ENCODE measurements around the gene ZNF784. TPM values are rescaled to one million over a fixed set of nuclear protein-coding genes. Genes with fewer than 3 reads are reported as not detected.
"Not testable (repeated sequence)": the region's sequence is repeated elsewhere in the genome, so short reads cannot be mapped to it uniquely, and the experiment has no call there.

Gene ZNF784
- total RNA-seq, 1 experiment from 2014 or later, result 6.1 TPM

- DNase-seq (ENCODE audit: low read depth), result no peak
Measured at GRCh38 chr19:55585658-55586339, 38.6 kb downstream of the ZNF784 start.

- no peak for DNase-seq (ENCODE audit: low read depth)
Measured at GRCh38 chr19:55584871-55585270, 39.5 kb downstream of the ZNF784 start.

- not testable (repeated sequence) for DNase-seq (ENCODE audit: low read depth)
Measured at GRCh38 chr19:55583897-55584296, 40.5 kb downstream of the ZNF784 start.

DNA sequence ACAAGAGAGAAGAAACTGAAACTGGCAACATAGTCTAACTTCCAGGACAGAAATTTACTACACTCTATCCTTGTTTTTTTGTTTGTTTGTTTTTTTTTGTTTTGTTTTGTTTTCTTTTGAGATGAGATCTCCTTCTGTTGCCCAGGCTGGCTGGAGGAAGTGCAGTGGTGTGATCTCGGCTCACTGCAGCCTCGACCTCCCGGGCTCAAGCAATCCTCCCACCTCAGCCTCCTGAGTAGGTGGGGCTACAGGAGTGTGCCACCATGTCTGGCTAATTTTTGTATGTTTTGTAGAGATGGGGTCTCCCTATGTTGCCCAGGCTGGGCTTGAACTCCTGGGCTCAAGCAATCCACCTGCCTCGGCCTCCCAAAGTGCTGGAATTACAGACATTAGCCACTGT is 42.1 kb downstream of the ZNF784 start:
- DNase-seq (ENCODE audit: low read depth), result not testable (repeated sequence)

GRCh38 chr19:55581823-55582223 is 42.5 kb downstream of the ZNF784 start:
- no peak for DNase-seq (ENCODE audit: low read depth)

- DNase-seq (ENCODE audit: low read depth), result no peak
Measured at GRCh38 chr19:55581145-55581822, 43.1 kb downstream of the ZNF784 start.

GRCh38 chr19:55580628-55581144 is 43.7 kb downstream of the ZNF784 start, which contains the start of gene ZNF579:
Gene ZNF579 (minus strand): TSS chr19:55580848. CDS start chr19:55579639, 1,209 bp downstream.
- DNase-seq (ENCODE audit: low read depth), result peak; percentile 76

GRCh38 chr19:55579766-55580621 is 44.4 kb downstream of the ZNF784 start:
- DNase-seq (ENCODE audit: low read depth), result no peak

- DNase-seq (ENCODE audit: low read depth), result no peak
Measured at GRCh38 chr19:55578761-55579747, 45.3 kb downstream of the ZNF784 start.

GRCh38 chr19:55578031-55578760 is 46.2 kb downstream of the ZNF784 start:
- DNase-seq (ENCODE audit: low read depth), result no peak

DNA sequence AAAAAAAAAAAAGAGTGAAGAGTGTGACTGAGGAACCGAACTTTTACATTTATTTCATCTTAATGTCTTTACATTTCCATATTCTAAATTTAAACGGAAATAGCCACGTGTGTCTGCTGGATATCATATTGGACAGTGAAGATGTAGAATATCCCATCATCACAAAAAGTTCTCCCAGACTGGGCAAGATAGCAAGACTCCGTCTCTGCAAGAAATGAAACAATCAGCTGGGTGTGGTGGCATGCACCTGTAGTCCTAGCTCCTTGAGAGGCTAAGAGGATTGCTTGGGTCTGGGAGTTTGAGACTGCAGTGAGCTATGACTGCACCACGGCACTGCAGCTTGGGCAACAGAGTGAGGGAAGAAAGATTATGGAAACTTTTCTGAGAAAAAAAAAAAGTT is 47.6 kb downstream of the ZNF784 start:
- no peak for DNase-seq (ENCODE audit: low read depth)

GRCh38 chr19:55573929-55574328 is 50.4 kb downstream of the ZNF784 start:
- DNase-seq (ENCODE audit: low read depth), result not testable (repeated sequence)

Other genes with a start within 250 kb of the ZNF784 start
- not detected in 2 replicates for gene TMEM190, start 247.7 kb downstream of the ZNF784 start, total RNA-seq (2014; rRNA removed; shearing (Covaris generic))
- 1.1 and 1.3 TPM in 2 replicates for gene TMEM238, start 240.3 kb downstream of the ZNF784 start, total RNA-seq (2014; rRNA removed; shearing (Covaris generic))
- 733 and 1,703 TPM in 2 replicates for gene RPL28, start 238.6 kb downstream of the ZNF784 start, total RNA-seq (2014; rRNA removed; shearing (Covaris generic))
- 646 and 1,047 TPM in 2 replicates for gene UBE2S, start 216.8 kb downstream of the ZNF784 start, total RNA-seq (2014; rRNA removed; shearing (Covaris generic))
- gene SHISA7, start 181.3 kb downstream of the ZNF784 start, total RNA-seq (2014; rRNA removed; shearing (Covaris generic)), result not detected in 2 replicates
- 82.1 and 89.8 TPM in 2 replicates for gene ISOC2, start 162.9 kb downstream of the ZNF784 start, total RNA-seq (2014; rRNA removed; shearing (Covaris generic))
- gene C19orf85, start 159.8 kb downstream of the ZNF784 start, total RNA-seq (2014; rRNA removed; shearing (Covaris generic)), result 0.10 TPM in 1 of 2 replicates, not detected in the other
- 2.4 and 4.6 TPM in 2 replicates for gene ZNF628, start 147.9 kb downstream of the ZNF784 start, total RNA-seq (2014; rRNA removed; shearing (Covaris generic))
- gene NAT14, start 139.4 kb downstream of the ZNF784 start, total RNA-seq (2014; rRNA removed; shearing (Covaris generic)), result 27.4 and 31.7 TPM in 2 replicates
- 0.05 and 0.07 TPM in 2 replicates for gene SSC5D, start 136.1 kb downstream of the ZNF784 start, total RNA-seq (2014; rRNA removed; shearing (Covaris generic))
- gene SBK2, start 87.4 kb downstream of the ZNF784 start, total RNA-seq (2014; rRNA removed; shearing (Covaris generic)), result not detected in 2 replicates
- gene SBK3, start 79.0 kb downstream of the ZNF784 start, total RNA-seq (2014; rRNA removed; shearing (Covaris generic)), result not detected in 2 replicates
- gene ZNF579, start 43.7 kb downstream of the ZNF784 start, total RNA-seq (2014; rRNA removed; shearing (Covaris generic)), result 8.2 and 8.3 TPM in 2 replicates
- 6.0 and 10.0 TPM in 2 replicates for gene FIZ1, start 25.0 kb downstream of the ZNF784 start, total RNA-seq (2014; rRNA removed; shearing (Covaris generic))
- 18.8 and 26.2 TPM in 2 replicates for gene ZNF524, start 24.3 kb downstream of the ZNF784 start, total RNA-seq (2014; rRNA removed; shearing (Covaris generic))
- 2.2 and 3.8 TPM in 2 replicates for gene ZNF865, start 18.9 kb downstream of the ZNF784 start, total RNA-seq (2014; rRNA removed; shearing (Covaris generic))
- gene ZNF580, start 16.4 kb upstream of the ZNF784 start, total RNA-seq (2014; rRNA removed; shearing (Covaris generic)), result 16.5 and 55.3 TPM in 2 replicates
- 23.7 and 29.5 TPM in 2 replicates for gene ZNF581, start 19.1 kb upstream of the ZNF784 start, total RNA-seq (2014; rRNA removed; shearing (Covaris generic))
- gene CCDC106, start 23.6 kb upstream of the ZNF784 start, total RNA-seq (2014; rRNA removed; shearing (Covaris generic)), result 14.0 and 17.6 TPM in 2 replicates
- gene U2AF2, start 30.5 kb upstream of the ZNF784 start, total RNA-seq (2014; rRNA removed; shearing (Covaris generic)), result 334 and 352 TPM in 2 replicates
- gene EPN1, start 50.7 kb upstream of the ZNF784 start, total RNA-seq (2014; rRNA removed; shearing (Covaris generic)), result 97.4 and 122 TPM in 2 replicates
- gene NLRP9, start 113.8 kb upstream of the ZNF784 start, total RNA-seq (2014; rRNA removed; shearing (Covaris generic)), result not detected in 2 replicates
- gene RFPL4A, start 134.5 kb upstream of the ZNF784 start, total RNA-seq (2014; rRNA removed; shearing (Covaris generic)), result 0.13 and 0.18 TPM in 2 replicates
- not detected in 2 replicates for gene RFPL4AL1, start 144.6 kb upstream of the ZNF784 start, total RNA-seq (2014; rRNA removed; shearing (Covaris generic))
- 0.03 and 0.13 TPM in 2 replicates for gene NLRP11, start 207.4 kb upstream of the ZNF784 start, total RNA-seq (2014; rRNA removed; shearing (Covaris generic))
- not detected in 2 replicates for gene NLRP4, start 212.0 kb upstream of the ZNF784 start, total RNA-seq (2014; rRNA removed; shearing (Covaris generic))